ENCODE measurements around the gene ZNF609.

ZNF609 gene

GRCh38 chr15:64460206-64460723 is at the start of gene ZNF609:
ZNF609 (plus strand) TSS chr15:64460578; CDS start chr15:64499420, 38,842 bp downstream.
- DNase-seq (ENCODE audit: low spot score): peak; percentile 97

- no peak for DNase-seq (ENCODE audit: low spot score)
Measured at GRCh38 chr15:64412216-64412615, 48.2 kb upstream of the ZNF609 start.

- DNase-seq (ENCODE audit: low spot score): no peak
Measured at GRCh38 chr15:64422697-64423096, 37.7 kb upstream of the ZNF609 start.

- DNase-seq (ENCODE audit: low spot score): no peak
Measured at GRCh38 chr15:64423970-64424369, 36.4 kb upstream of the ZNF609 start.

GRCh38 chr15:64425221-64425620 is 35.2 kb upstream of the ZNF609 start:
- no peak for DNase-seq (ENCODE audit: low spot score)

GRCh38 chr15:64426845-64427465 is 33.4 kb upstream of the ZNF609 start:
- no peak for DNase-seq (ENCODE audit: low spot score)

- DNase-seq (ENCODE audit: low spot score): no peak
Measured at GRCh38 chr15:64429448-64429847, 30.9 kb upstream of the ZNF609 start.

- peak; percentile 30 for DNase-seq (ENCODE audit: low spot score)
Measured at GRCh38 chr15:64430000-64430735, 30.2 kb upstream of the ZNF609 start.

- no peak for DNase-seq (ENCODE audit: low spot score)
Measured at GRCh38 chr15:64437982-64438381, 22.4 kb upstream of the ZNF609 start.

- DNase-seq (ENCODE audit: low spot score): no peak
Measured at GRCh38 chr15:64438653-64439447, 21.5 kb upstream of the ZNF609 start.

- DNase-seq (ENCODE audit: low spot score): no peak
Measured at GRCh38 chr15:64441852-64442251, 18.5 kb upstream of the ZNF609 start.

- DNase-seq (ENCODE audit: low spot score): no peak
Measured at GRCh38 chr15:64443016-64443415, 17.4 kb upstream of the ZNF609 start.

GRCh38 chr15:64443747-64444621 is 16.4 kb upstream of the ZNF609 start:
- DNase-seq (ENCODE audit: low spot score): peak; percentile 68

GRCh38 chr15:64444836-64445235 is 15.5 kb upstream of the ZNF609 start:
- DNase-seq (ENCODE audit: low spot score): no peak

- no peak for DNase-seq (ENCODE audit: low spot score)
Measured at GRCh38 chr15:64447536-64448315, 12.7 kb upstream of the ZNF609 start.

GRCh38 chr15:64452988-64453688 is 7.2 kb upstream of the ZNF609 start:
- no peak for DNase-seq (ENCODE audit: low spot score)

GRCh38 chr15:64453689-64454037 is 6.7 kb upstream of the ZNF609 start:
- no peak for DNase-seq (ENCODE audit: low spot score)

GRCh38 chr15:64454282-64454681 is 6.1 kb upstream of the ZNF609 start:
- DNase-seq (ENCODE audit: low spot score): no peak

- no peak for DNase-seq (ENCODE audit: low spot score)
Measured at GRCh38 chr15:64455961-64456371, 4.4 kb upstream of the ZNF609 start.

GRCh38 chr15:64456634-64457108 is 3.7 kb upstream of the ZNF609 start:
- DNase-seq (ENCODE audit: low spot score): no peak
